HG03460 (cell line): ENCODE data around the gene CCDC60.

Source experiments
- ATAC-seq: cut with Tn5 transposase; IDR thresholded peaks from one replicate; pipeline ENCODE4 v1.9.1; 2021; ENCODE audit not compliant: unreplicated experiment

CCDC60 gene

GRCh38 chr12:119440803-119441360, 106.4 kb downstream of the CCDC60 start:
- ATAC-seq: no peak

GRCh38 chr12:119444462-119445044, 110.0 kb downstream of the CCDC60 start:
- ATAC-seq: peak; percentile 50

- no peak for ATAC-seq
Measured at GRCh38 chr12:119446459-119446858, 111.9 kb downstream of the CCDC60 start.

GRCh38 chr12:119447126-119447525, 112.6 kb downstream of the CCDC60 start:
- no peak for ATAC-seq

GRCh38 chr12:119447618-119448017, 113.1 kb downstream of the CCDC60 start:
- ATAC-seq: no peak

GRCh38 chr12:119448611-119449131, 114.1 kb downstream of the CCDC60 start:
- ATAC-seq: no peak

GRCh38 chr12:119450771-119451170, 116.2 kb downstream of the CCDC60 start:
- ATAC-seq: no peak

- no peak for ATAC-seq
Measured at GRCh38 chr12:119456824-119457223, 122.3 kb downstream of the CCDC60 start.

- ATAC-seq: no peak
Measured at GRCh38 chr12:119457271-119457670, 122.7 kb downstream of the CCDC60 start.

GRCh38 chr12:119459481-119459880, 125.0 kb downstream of the CCDC60 start:
- no peak for ATAC-seq

GRCh38 chr12:119460876-119461275, 126.3 kb downstream of the CCDC60 start:
- ATAC-seq: no peak

- no peak for ATAC-seq
Measured at GRCh38 chr12:119461636-119462214, 127.2 kb downstream of the CCDC60 start.

- no peak for ATAC-seq
Measured at GRCh38 chr12:119463211-119463926, 128.8 kb downstream of the CCDC60 start.

GRCh38 chr12:119468296-119468695, 133.8 kb downstream of the CCDC60 start:
- no peak for ATAC-seq

GRCh38 chr12:119475650-119476049, 141.1 kb downstream of the CCDC60 start:
- no peak for ATAC-seq

- ATAC-seq: no peak
Measured at GRCh38 chr12:119476951-119477350, 142.4 kb downstream of the CCDC60 start.

GRCh38 chr12:119479121-119479561, 144.6 kb downstream of the CCDC60 start:
- no peak for ATAC-seq

GRCh38 chr12:119480551-119480950, 146.0 kb downstream of the CCDC60 start:
- ATAC-seq: no peak

- no peak for ATAC-seq
Measured at GRCh38 chr12:119486599-119487154, 152.1 kb downstream of the CCDC60 start.

GRCh38 chr12:119491814-119492213, 157.3 kb downstream of the CCDC60 start:
- ATAC-seq: no peak

GRCh38 chr12:119500209-119500608, 165.7 kb downstream of the CCDC60 start:
- no peak for ATAC-seq
